ENCODE data around the gene BEND7.
"Not testable (repeated sequence)": the region's sequence is repeated elsewhere in the genome, so short reads cannot be mapped to it uniquely, and the experiment has no call there.

Gene BEND7

DNA sequence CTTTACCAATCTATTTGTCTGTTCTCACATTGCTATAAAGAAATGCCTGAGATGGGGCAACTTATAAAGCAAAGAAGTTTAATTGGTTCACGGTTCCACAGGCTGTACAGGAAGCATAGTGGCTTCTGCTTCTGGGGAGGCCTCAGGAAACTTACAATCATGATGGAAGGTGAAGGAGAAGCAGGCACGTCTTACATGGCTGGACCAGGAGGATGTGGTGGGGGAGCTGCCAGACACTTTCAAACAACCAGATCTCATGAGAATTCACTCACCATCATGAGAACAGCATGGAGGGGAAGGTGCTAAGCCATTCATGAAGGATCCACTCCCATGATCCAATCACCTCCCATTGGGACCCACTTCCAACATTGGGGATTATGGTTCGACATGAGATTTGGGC lies 115.9 kb downstream of the BEND7 start:
- DNase-seq (ENCODE audit: low read depth in 1 of 2, low spot score in 1 of 2) = no peak
- TF ChIP-seq, protein P1, sequence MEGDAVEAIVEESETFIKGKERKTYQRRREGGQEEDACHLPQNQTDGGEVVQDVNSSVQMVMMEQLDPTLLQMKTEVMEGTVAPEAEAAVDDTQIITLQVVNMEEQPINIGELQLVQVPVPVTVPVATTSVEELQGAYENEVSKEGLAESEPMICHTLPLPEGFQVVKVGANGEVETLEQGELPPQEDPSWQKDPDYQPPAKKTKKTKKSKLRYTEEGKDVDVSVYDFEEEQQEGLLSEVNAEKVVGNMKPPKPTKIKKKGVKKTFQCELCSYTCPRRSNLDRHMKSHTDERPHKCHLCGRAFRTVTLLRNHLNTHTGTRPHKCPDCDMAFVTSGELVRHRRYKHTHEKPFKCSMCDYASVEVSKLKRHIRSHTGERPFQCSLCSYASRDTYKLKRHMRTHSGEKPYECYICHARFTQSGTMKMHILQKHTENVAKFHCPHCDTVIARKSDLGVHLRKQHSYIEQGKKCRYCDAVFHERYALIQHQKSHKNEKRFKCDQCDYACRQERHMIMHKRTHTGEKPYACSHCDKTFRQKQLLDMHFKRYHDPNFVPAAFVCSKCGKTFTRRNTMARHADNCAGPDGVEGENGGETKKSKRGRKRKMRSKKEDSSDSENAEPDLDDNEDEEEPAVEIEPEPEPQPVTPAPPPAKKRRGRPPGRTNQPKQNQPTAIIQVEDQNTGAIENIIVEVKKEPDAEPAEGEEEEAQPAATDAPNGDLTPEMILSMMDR (IDR thresholded peaks at IDR 0.05; ENCODE audit: insufficient read depth, low read length) = no peak
- TF ChIP-seq GABPA (IDR thresholded peaks at IDR 0.05; ENCODE audit: low read depth) (no peak), POLR2AphosphoS5 (IDR thresholded peaks at IDR 0.05; ENCODE audit: low read depth) (no peak), SPI1 (IDR thresholded peaks at IDR 0.05; ENCODE audit: borderline replicate concordance, low read depth) (no peak)
- TF ChIP-seq, protein P2, sequence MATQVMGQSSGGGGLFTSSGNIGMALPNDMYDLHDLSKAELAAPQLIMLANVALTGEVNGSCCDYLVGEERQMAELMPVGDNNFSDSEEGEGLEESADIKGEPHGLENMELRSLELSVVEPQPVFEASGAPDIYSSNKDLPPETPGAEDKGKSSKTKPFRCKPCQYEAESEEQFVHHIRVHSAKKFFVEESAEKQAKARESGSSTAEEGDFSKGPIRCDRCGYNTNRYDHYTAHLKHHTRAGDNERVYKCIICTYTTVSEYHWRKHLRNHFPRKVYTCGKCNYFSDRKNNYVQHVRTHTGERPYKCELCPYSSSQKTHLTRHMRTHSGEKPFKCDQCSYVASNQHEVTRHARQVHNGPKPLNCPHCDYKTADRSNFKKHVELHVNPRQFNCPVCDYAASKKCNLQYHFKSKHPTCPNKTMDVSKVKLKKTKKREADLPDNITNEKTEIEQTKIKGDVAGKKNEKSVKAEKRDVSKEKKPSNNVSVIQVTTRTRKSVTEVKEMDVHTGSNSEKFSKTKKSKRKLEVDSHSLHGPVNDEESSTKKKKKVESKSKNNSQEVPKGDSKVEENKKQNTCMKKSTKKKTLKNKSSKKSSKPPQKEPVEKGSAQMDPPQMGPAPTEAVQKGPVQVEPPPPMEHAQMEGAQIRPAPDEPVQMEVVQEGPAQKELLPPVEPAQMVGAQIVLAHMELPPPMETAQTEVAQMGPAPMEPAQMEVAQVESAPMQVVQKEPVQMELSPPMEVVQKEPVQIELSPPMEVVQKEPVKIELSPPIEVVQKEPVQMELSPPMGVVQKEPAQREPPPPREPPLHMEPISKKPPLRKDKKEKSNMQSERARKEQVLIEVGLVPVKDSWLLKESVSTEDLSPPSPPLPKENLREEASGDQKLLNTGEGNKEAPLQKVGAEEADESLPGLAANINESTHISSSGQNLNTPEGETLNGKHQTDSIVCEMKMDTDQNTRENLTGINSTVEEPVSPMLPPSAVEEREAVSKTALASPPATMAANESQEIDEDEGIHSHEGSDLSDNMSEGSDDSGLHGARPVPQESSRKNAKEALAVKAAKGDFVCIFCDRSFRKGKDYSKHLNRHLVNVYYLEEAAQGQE (IDR thresholded peaks at IDR 0.05; ENCODE audit: insufficient replicate concordance, low read depth) = no peak
- H3K27me3 ChIP-seq (ENCODE audit: insufficient read depth, poor library complexity, severe bottlenecking) = no peaks in the 10 kb centered on the region
- no peak overlapping the region for H3K27ac ChIP-seq (replicated peaks)
- no peak overlapping the region for H3K4me3 ChIP-seq (replicated peaks; ENCODE audit: insufficient read depth, low read length)

DNA sequence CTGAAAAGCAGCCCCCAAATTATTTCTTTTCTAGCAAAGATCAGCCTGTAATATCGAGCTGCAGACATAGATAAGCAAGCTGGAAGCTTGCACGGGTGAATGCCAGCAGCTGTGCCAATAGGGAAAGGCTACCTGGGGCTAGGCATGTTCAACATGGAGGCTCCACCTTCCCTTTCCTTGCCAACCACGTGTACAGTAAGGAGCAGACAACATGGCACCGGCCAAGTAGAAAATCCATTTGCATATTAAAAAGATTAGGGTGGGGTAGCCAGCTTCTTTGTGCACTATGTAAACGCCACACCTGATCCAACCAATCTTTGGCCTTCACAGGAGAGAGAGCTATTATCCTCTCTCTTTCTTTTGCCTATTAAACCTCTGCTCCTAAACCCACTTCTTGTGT lies 124.0 kb downstream of the BEND7 start:
- TF ChIP-seq, protein P2 (IDR thresholded peaks at IDR 0.05; ENCODE audit: insufficient replicate concordance, low read depth) = no peak
- TF ChIP-seq SPI1 (IDR thresholded peaks at IDR 0.05; ENCODE audit: borderline replicate concordance, low read depth) (no peak), GABPA (IDR thresholded peaks at IDR 0.05; ENCODE audit: low read depth) (no peak), POLR2AphosphoS5 (IDR thresholded peaks at IDR 0.05; ENCODE audit: low read depth) (no peak)
- TF ChIP-seq, protein P1 (IDR thresholded peaks at IDR 0.05; ENCODE audit: insufficient read depth, low read length) = no peak
- Histone ChIP-seq H3K27me3 (ENCODE audit: insufficient read depth, poor library complexity, severe bottlenecking) (no peaks in the 10 kb centered on the region), H3K27ac (replicated peaks) (no peak overlapping the region), H3K4me3 (replicated peaks; ENCODE audit: insufficient read depth, low read length) (no peak overlapping the region)
- no peak for DNase-seq (ENCODE audit: low read depth in 1 of 2, low spot score in 1 of 2)

DNA sequence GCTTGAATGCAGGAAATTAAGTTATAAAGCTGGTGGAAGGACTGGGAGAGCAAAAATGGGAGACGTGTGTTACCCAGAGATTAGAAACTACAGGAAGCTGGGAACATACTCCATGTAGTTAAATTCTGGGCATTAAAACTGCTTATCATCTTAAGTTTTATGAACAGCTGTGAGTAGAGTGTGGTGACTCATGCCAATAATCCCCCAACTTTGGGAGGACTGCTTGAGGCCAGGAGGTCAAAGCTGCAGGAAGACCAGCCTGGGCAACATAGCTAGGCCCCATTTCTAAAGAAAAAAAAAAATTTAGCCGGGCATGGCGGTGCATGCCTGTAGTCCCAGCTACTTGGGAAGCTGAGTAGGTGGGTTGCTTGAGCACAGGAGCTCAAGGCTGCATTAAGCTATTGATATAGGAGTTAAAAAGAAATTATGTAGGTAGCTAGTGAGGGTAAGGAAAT lies 124.5 kb downstream of the BEND7 start:
- no peak for TF ChIP-seq POLR2AphosphoS5 (IDR thresholded peaks at IDR 0.05; ENCODE audit: low read depth)
- TF ChIP-seq, protein P2 (IDR thresholded peaks at IDR 0.05; ENCODE audit: insufficient replicate concordance, low read depth) = no peak
- no peak for TF ChIP-seq SPI1 (IDR thresholded peaks at IDR 0.05; ENCODE audit: borderline replicate concordance, low read depth)
- TF ChIP-seq, protein P1 (IDR thresholded peaks at IDR 0.05; ENCODE audit: insufficient read depth, low read length) = no peak
- no peak for TF ChIP-seq GABPA (IDR thresholded peaks at IDR 0.05; ENCODE audit: low read depth)
- no peak overlapping the region for H3K4me3 ChIP-seq (replicated peaks; ENCODE audit: insufficient read depth, low read length)
- no peak for DNase-seq (ENCODE audit: low read depth in 1 of 2, low spot score in 1 of 2)
- H3K27me3 ChIP-seq (ENCODE audit: insufficient read depth, poor library complexity, severe bottlenecking) = no peaks in the 10 kb centered on the region
- no peak overlapping the region for H3K27ac ChIP-seq (replicated peaks)

DNA sequence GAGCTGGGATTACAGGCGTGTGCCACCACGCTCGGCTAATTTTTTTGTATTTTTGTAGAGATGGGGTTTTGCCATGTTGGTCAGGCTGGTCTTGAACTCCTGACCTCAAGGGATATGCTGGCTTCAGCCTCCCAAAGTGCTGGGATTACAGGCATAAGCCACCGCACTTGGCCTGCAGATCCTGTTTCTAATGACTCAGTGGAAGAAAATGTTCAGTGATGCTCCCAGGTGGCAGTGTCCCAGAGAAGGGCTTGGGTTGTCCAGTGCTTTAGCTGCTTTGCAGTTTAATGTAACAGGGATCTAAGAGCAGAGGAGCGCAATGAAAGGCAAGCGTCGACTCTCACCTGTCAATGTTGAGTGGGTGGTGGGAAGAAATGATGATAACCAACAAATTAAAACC lies 125.4 kb downstream of the BEND7 start:
- H3K4me3 ChIP-seq (replicated peaks; ENCODE audit: insufficient read depth, low read length); H3K27me3 ChIP-seq (ENCODE audit: insufficient read depth, poor library complexity, severe bottlenecking); H3K27ac ChIP-seq (replicated peaks); DNase-seq (ENCODE audit: low read depth in 1 of 2, low spot score in 1 of 2): not testable (repeated sequence)
